ENCODE measurements around the gene DAB1.

The DAB1 gene

DNA sequence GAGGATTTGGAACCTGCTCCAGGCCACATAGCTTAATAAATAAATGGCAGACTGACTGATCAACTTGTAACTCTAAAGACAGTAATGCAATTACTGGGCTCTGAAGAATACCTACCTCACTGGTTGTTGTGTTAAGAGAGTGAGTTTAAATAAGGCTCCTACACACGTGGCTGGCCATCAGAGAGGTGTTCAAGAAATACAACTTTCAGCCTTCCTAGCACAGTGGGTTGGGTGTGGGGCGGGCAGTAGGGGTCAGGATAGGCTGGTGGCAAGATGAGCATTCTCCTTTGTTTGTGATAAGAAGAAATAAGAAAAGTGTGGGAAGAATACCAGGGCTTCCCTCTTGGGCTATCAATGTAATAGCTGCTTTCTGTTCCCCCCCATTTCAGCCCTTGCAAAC, 151.3 kb downstream of the DAB1 start:
- no peak for DNase-seq (ENCODE audit: low read depth)
- no peak for TF ChIP-seq CTCF (conservative IDR thresholded peaks at IDR 0.05; ENCODE audit: low read depth, low read length)
- H3K4me3 ChIP-seq (ENCODE audit: low read length), result no peak overlapping the region

DNA sequence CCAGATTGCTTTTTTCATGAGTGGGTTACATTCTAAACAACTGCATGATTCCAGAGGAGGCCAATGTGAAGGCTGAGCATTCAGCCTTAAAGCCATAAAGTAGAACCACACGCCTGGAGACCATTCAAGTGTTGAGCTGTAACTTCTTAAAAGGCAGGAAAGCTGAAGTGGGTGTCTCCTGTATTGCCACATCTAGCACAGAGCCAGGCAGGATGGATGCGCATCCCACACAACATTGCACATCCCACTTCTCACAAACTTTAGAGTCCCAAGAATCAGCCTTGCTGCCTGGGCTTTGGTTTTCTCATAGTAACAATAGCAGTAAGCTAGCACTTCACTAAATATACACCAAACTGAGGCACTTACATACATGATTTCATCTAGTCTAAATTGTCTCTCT, 151.7 kb downstream of the DAB1 start:
- H3K4me3 ChIP-seq (ENCODE audit: low read length), result no peak overlapping the region
- no peak for TF ChIP-seq CTCF (conservative IDR thresholded peaks at IDR 0.05; ENCODE audit: low read depth, low read length)
- DNase-seq (ENCODE audit: low read depth), result no peak

DNA sequence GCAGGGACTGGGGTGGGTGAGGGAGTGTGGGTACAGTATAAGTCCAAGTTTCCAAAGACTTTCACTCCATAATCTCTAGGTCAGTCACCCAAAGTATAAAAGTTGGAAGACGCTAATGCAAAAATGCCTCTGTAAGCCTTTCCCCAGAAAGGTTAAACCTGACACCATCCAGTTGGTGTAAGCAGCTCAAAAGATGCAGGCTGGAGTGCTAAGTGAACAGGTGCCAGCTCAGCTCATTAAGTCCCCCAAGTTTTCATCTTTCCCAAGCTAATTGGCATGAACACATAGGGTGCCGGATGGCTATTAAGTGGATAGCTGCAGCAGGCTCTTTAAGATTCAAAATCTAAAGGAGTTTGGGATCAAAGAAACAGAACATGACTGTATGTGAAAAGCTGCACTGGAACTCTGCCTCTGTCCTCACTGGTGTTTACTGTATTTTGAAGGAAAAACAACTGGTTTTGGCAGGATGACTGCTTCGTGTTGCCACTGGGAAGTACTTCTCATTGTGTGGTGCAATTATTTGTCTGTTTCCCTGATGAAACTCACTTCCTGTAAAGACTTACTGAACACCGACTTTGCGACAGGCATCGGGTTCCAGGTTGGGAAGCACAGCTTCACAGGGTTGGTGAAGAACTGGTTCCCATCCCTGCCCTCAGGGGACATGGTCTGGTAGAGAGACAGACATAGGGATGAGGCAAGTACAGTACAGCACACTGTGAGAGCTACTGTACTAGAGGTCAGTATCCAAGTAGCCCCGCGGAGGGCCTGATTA, 152.7 kb downstream of the DAB1 start:
- DNase-seq (ENCODE audit: low read depth), result peak; percentile 59
- H3K4me3 ChIP-seq (ENCODE audit: low read length), result no peak overlapping the region
- TF ChIP-seq CTCF (conservative IDR thresholded peaks at IDR 0.05; ENCODE audit: low read depth, low read length), result no peak

- no peak overlapping the region for H3K4me3 ChIP-seq (ENCODE audit: low read length)
- no peak for TF ChIP-seq CTCF (conservative IDR thresholded peaks at IDR 0.05; ENCODE audit: low read depth, low read length)
- no peak for DNase-seq (ENCODE audit: low read depth)
Observed at GRCh38 chr1:57269630-57270225, 154.1 kb downstream of the DAB1 start.

DNA sequence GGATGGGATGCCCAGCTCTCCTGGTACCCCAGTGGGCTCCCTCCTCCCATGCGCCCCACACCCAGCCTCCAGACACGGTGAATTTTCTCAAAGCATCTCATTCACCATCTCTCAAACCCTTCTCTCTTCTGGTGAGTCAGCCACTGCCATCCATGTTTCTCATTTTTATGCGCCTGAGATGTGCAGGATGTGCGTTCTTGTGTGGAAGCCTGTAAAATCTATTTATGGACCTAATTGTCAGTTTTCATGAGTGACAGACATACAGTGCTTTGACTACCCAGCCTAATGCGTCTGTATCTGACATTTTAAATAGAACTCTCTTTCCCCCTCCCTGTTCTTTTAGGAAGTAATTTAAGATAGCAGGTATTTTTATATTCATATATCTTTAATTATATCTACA, 158.8 kb downstream of the DAB1 start:
- no peak for TF ChIP-seq CTCF (conservative IDR thresholded peaks at IDR 0.05; ENCODE audit: low read depth, low read length)
- H3K4me3 ChIP-seq (ENCODE audit: low read length), result no peak overlapping the region
- DNase-seq (ENCODE audit: low read depth), result no peak

DNA sequence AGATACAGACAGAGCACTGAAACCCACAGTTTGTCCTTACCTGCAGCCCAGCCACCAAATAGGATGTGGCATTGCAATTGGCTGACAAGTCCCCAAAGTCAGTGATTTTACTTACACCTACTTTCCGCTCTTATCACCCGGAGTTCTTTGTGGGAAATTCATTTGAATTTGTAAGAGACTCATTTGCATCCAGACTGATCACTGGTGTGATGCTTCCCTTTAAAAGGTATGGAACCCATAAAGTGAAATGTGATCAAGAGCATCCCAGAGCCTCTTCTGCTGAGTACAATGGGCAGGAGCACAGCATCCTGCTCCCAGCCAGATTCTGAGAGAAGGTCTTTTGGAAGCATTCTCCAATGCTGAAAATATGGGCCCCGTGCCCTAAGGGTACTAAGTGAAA, 161.4 kb downstream of the DAB1 start:
- no peak for DNase-seq (ENCODE audit: low read depth)
- no peak for TF ChIP-seq CTCF (conservative IDR thresholded peaks at IDR 0.05; ENCODE audit: low read depth, low read length)
- H3K4me3 ChIP-seq (ENCODE audit: low read length), result no peak overlapping the region

Measured in retinal pigment epithelial cell (primary cell).